ENCODE data around the gene GMPS. TPM values are rescaled to one million over a fixed set of nuclear protein-coding genes. Genes with fewer than 3 reads are reported as not detected.

Gene GMPS
- total RNA-seq, 1 experiment from 2014 or later, result 119 TPM

- no peaks in the 10 kb centered on the region for H3K9me2 ChIP-seq (ENCODE audit: insufficient read depth)
- TF ChIP-seq CTCF (IDR thresholded peaks at IDR 0.05 in 2 of 3, conservative IDR thresholded peaks at IDR 0.05 in 1 of 3; ENCODE audit: borderline replicate concordance in 1 of 3, insufficient read depth in 1 of 3, low read depth in 2 of 3, low read length in 2 of 3), result no peak
- no peak for TF ChIP-seq EGR1 (IDR thresholded peaks at IDR 0.05; ENCODE audit: low read depth)
- H3K27me3 ChIP-seq (ENCODE audit: insufficient read depth, low read length), result no peaks in the 10 kb centered on the region
- no TSS peak for BruUV-seq (replicated peaks)
- intact Hi-C loops (cut with micrococcal nuclease), result no loop called here
- no peak overlapping the region for H3K27ac ChIP-seq (ENCODE audit: low read depth, low read length)
- no peaks in the 10 kb centered on the region for H3K9me3 ChIP-seq (ENCODE audit: control insufficient read depth in 1 of 2, insufficient read depth in 1 of 2, low read depth in 1 of 2, low read length in 2 of 2)
- POLR2A ChIA-PET, result no interaction called here
- ATAC-seq (0 out of 2 replicates have a peak, but pooled peaks have one; percentile 25), DNase-seq (ENCODE audit: low read depth, low spot score) (no peak)
- no peak overlapping the region for H3K4me3 ChIP-seq (replicated peaks in 1 of 2; ENCODE audit: low read depth in 1 of 2, low read length in 2 of 2)
- no peak overlapping the region for H2AFZ ChIP-seq (ENCODE audit: low read depth, low read length, poor library complexity, severe bottlenecking)
- H3K36me3 ChIP-seq (ENCODE audit: control insufficient read depth in 1 of 2, insufficient read depth in 2 of 2, low read length in 2 of 2), result no peaks in the 10 kb centered on the region
- H3K79me2 ChIP-seq (ENCODE audit: insufficient read depth, low read length), result no peaks in the 10 kb centered on the region
- CTCF ChIA-PET, result no interaction called here
- RAD21 ChIA-PET (ENCODE audit: low non-redundant PET in 1 of 2, low total read pairs in 2 of 2, uncharacterized antibody in 2 of 2, unreplicated experiment in 2 of 2), result no interaction called here
- H4K20me1 ChIP-seq (ENCODE audit: insufficient read depth), result peaks cover 4% of the 10 kb centered on the region; the same call in 1 of the 2 replicates
- no peak overlapping the region for H3K9ac ChIP-seq (ENCODE audit: low read length)
- no peaks in the 10 kb centered on the region for H3K4me1 ChIP-seq (ENCODE audit: control insufficient read depth in 1 of 2, insufficient read depth in 2 of 2, low read length in 2 of 2)
- no peak overlapping the region for H3K4me2 ChIP-seq (ENCODE audit: low read length)
These were observed 79.2 kb downstream of the GMPS start for GRCh38 chr3:155949453-155950217.

DNA sequence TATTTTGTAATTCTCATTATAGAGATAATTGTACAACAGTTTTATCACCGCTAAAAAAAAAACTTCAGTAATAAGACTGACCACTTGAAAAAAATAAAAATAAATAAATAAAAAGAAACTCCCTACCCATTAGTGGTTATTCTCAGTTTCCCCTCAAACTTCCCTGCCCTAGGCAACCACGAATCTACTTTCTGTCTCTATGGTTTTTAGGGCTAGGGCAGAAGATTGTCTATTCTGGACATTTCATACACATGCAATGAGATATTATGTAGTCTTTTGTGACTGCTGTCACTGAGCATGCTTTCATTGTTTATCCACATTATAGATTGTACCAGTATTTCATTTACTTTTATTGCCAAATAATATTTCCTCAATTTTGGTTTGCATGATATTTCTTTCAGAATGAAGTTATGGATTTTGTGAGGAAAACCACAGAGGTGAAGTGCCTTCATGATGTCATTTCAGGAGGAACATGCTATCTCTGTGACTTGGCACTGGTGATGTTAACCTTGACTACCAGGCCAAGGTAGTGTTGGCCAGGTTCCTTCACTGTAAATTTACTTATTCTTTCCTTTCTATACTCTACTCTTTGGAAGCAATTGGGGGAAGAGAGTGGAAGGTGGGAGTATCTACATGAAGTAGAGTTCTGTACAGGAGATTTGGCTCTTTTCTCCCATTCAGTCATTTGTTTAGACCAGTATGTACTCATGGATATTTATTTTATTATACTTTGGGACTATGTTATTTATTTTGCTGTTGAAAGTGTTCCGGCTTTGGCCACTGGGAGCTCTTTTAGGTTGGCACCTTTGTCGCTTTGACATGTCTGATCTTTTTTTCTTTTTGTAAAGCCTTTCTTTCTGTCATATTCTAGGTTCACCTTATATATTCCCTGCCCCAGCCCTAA is 86.3 kb downstream of the GMPS start:
- no peaks in the 10 kb centered on the region for H3K9me2 ChIP-seq (ENCODE audit: insufficient read depth)
- no peaks in the 10 kb centered on the region for H3K27me3 ChIP-seq (ENCODE audit: insufficient read depth, low read length)
- intact Hi-C loops (cut with micrococcal nuclease), result no loop called here
- H4K20me1 ChIP-seq (ENCODE audit: insufficient read depth), result no peaks in the 10 kb centered on the region; the same call in 1 of the 2 replicates
- ChIA-PET POLR2A (no interaction called here), RAD21 (ENCODE audit: low non-redundant PET in 1 of 2, low total read pairs in 2 of 2, uncharacterized antibody in 2 of 2, unreplicated experiment in 2 of 2) (no interaction called here), CTCF (interaction anchor here (1.0 kb wide), 1 partner anchor 20 kb away, joined by 3 read pairs; no protein-coding TSS in a partner anchor)
- DNase-seq (ENCODE audit: low read depth, low spot score) (no peak), ATAC-seq (no peak)
- H3K4me3 ChIP-seq (replicated peaks in 1 of 2; ENCODE audit: low read depth in 1 of 2, low read length in 2 of 2), result no peak overlapping the region
- H3K79me2 ChIP-seq (ENCODE audit: insufficient read depth, low read length), result no peaks in the 10 kb centered on the region
- no peak overlapping the region for H3K9ac ChIP-seq (ENCODE audit: low read length)
- no peaks in the 10 kb centered on the region for H3K4me1 ChIP-seq (ENCODE audit: control insufficient read depth in 1 of 2, insufficient read depth in 2 of 2, low read length in 2 of 2)
- BruUV-seq (replicated peaks), result no TSS peak
- H2AFZ ChIP-seq (ENCODE audit: low read depth, low read length, poor library complexity, severe bottlenecking), result no peak overlapping the region
- H3K27ac ChIP-seq (ENCODE audit: low read depth, low read length), result no peak overlapping the region
- no peaks in the 10 kb centered on the region for H3K36me3 ChIP-seq (ENCODE audit: control insufficient read depth in 1 of 2, insufficient read depth in 2 of 2, low read length in 2 of 2)
- H3K4me2 ChIP-seq (ENCODE audit: low read length), result no peak overlapping the region
- H3K9me3 ChIP-seq (ENCODE audit: control insufficient read depth in 1 of 2, insufficient read depth in 1 of 2, low read depth in 1 of 2, low read length in 2 of 2), result no peaks in the 10 kb centered on the region
- no peak for TF ChIP-seq YY1 (IDR thresholded peaks at IDR 0.05; ENCODE audit: extremely low read depth, insufficient replicate concordance, low read depth, low read length)
- no peak for TF ChIP-seq ATF3 (IDR thresholded peaks at IDR 0.05)
- TF ChIP-seq FOSL1 (IDR thresholded peaks at IDR 0.05; ENCODE audit: low read depth), result no peak
- TF ChIP-seq SP1 (IDR thresholded peaks at IDR 0.05; ENCODE audit: low read depth), result no peak
- no peak; a peak in 1 of 6 replicates for TF ChIP-seq CTCF (IDR thresholded peaks at IDR 0.05 in 2 of 3, conservative IDR thresholded peaks at IDR 0.05 in 1 of 3; ENCODE audit: borderline replicate concordance in 1 of 3, insufficient read depth in 1 of 3, low read depth in 2 of 3, low read length in 2 of 3)
- TF ChIP-seq ZNF274 (IDR thresholded peaks at IDR 0.05; ENCODE audit: low read depth, low read length), result no peak
- no peak for TF ChIP-seq SRF (IDR thresholded peaks at IDR 0.05; ENCODE audit: low read depth)
- TF ChIP-seq EZH2 (IDR thresholded peaks at IDR 0.05), result no peak
- TF ChIP-seq ZFX (IDR thresholded peaks at IDR 0.05), result no peak
- no peak for TF ChIP-seq POLR2AphosphoS5 (IDR thresholded peaks at IDR 0.05; ENCODE audit: low read depth, low read length)
- no peak for TF ChIP-seq CEBPB (IDR thresholded peaks at IDR 0.05; ENCODE audit: low read depth)
- no peak for TF ChIP-seq POLR2A (IDR thresholded peaks at IDR 0.05; ENCODE audit: borderline replicate concordance, extremely low read depth, insufficient read depth, insufficient read length)
- TF ChIP-seq CBX3 (IDR thresholded peaks at IDR 0.05; ENCODE audit: low read depth), result no peak
